ENCODE results near the gene SLC35F1.

GRCh38 chr6:118313762-118314161, 406.7 kb downstream of the SLC35F1 start:
- no peak for TF ChIP-seq ZNF621 (tag by site-specific recombination; IDR thresholded peaks at IDR 0.05)
- no peak for TF ChIP-seq KLF10 (tag by site-specific recombination; IDR thresholded peaks at IDR 0.05)
- no peak for TF ChIP-seq REST (tag by site-specific recombination; IDR thresholded peaks at IDR 0.05)
- no peak for TF ChIP-seq ZNF114 (tag by site-specific recombination; IDR thresholded peaks at IDR 0.05)
- TF ChIP-seq ZNF449 (tag by site-specific recombination; IDR thresholded peaks at IDR 0.05), result no peak
- TF ChIP-seq CTCF (tag by site-specific recombination; IDR thresholded peaks at IDR 0.05), result no peak
- TF ChIP-seq ZNF473 (tag by site-specific recombination; IDR thresholded peaks at IDR 0.05), result no peak
- TF ChIP-seq SP2 (tag by site-specific recombination; IDR thresholded peaks at IDR 0.05), result no peak
